Colonic mucosa (tissue), 4 donors: ENCODE measurements around the gene GAR1. TPM values are rescaled to one million over a fixed set of nuclear protein-coding genes. Genes with fewer than 3 reads are reported as not detected.

ENCODE experiments used
- DNase-seq: peaks from one replicate; pipeline ENCODE4 v3.0.0-alpha.2; 2020
- H3K27ac ChIP-seq: fragments of 200-600 bp; one replicate; pipeline ENCODE4 v1.8.0; 2021
- H3K27me3 ChIP-seq: fragments of 200-600 bp; one replicate; pipeline ENCODE4 v1.8.0; 2021
- H3K36me3 ChIP-seq: fragments of 200-600 bp; one replicate; pipeline ENCODE4 v1.8.0; 2021
- H3K4me1 ChIP-seq: fragments of 200-600 bp; one replicate; pipeline ENCODE4 v1.8.0; 2021; ENCODE audit warnings: mild to moderate bottlenecking
- H3K4me3 ChIP-seq: fragments of 200-600 bp; one replicate; pipeline ENCODE4 v1.8.0; 2021
- H3K9ac ChIP-seq, 2 donors: one replicate each; pipeline ENCODE4 v1.7.0; 2013; ENCODE audit warnings: control low read depth in 2 of 2, low read depth in 2 of 2, low read length in 2 of 2
- H3K9me3 ChIP-seq: fragments of 200-600 bp; one replicate; pipeline ENCODE4 v1.8.0; 2021
- intact Hi-C: fragments of 100-400 bp; cut with DNase I; formaldehyde crosslinking; loops from one replicate; pipeline ENCODE4 v1.14.1; 2022
- total RNA-seq, 2 donors: library from RNA; stranded (reverse); fragmentation: NEBNext Ultra II Directional in 1 of 2; extraction: Animal tissue kit (Norgen Biotek cat#: 25700) in 1 of 2; gene quantifications; one replicate each; pipeline ENCODE4 v1.2.1, GENCODE V29; 2021
- TF ChIP-seq, protein P1 (sequence below): fragments of 200-600 bp; IDR thresholded peaks from one replicate; pipeline ENCODE4 v1.8.0; 2022; ENCODE audit warnings: antibody characterized with exemption, mild to moderate bottlenecking
- donor health status: healthy.
- donor health status: DM: no; HTN: no; CAD: no.
- donor health status: DM: no; HTN: no; CAD: no.

GAR1 gene
- total RNA-seq, 2 donors from 2014 or later = 16.8 to 21.0 TPM

DNA sequence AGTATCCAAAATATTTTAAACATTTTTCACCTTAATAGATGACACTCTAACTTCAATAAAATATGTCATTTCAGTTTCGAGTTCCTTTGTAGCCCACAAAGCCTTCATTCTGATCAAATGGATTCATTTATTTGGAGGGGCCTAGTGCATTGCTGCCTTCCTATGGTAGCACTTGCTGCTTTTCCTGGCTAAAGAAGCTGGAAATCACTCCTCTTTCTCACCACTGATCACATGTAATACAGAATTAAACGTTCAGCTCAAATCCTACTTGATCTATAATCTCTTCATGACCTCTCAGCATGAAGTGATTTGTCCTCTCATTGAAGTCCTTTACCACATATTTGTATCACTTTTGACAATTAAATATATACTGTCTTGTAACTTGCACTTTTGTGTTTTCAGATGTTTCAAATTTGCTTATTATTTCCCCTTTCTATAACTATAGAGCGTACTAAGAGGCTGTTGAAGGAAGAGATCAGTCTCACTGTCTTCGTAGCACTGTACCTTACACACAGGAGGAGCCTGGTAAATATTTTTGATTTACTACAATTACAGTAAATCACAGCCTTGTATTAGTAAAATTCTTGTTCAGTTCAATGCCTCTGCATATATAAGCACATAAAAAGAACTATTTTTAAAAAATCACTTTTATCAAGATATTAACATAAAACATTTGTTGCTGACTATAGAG is 14.3 kb upstream of the GAR1 start:
- Histone ChIP-seq H3K9me3 (no peaks in the 10 kb centered on the region), H3K27ac (no peak overlapping the region), H3K36me3 (no peaks in the 10 kb centered on the region), H3K27me3 (no peaks in the 10 kb centered on the region), H3K4me3 (no peak overlapping the region), H3K9ac (no peak overlapping the region), H3K4me1 (no peaks in the 10 kb centered on the region)
- TF ChIP-seq, protein P1, sequence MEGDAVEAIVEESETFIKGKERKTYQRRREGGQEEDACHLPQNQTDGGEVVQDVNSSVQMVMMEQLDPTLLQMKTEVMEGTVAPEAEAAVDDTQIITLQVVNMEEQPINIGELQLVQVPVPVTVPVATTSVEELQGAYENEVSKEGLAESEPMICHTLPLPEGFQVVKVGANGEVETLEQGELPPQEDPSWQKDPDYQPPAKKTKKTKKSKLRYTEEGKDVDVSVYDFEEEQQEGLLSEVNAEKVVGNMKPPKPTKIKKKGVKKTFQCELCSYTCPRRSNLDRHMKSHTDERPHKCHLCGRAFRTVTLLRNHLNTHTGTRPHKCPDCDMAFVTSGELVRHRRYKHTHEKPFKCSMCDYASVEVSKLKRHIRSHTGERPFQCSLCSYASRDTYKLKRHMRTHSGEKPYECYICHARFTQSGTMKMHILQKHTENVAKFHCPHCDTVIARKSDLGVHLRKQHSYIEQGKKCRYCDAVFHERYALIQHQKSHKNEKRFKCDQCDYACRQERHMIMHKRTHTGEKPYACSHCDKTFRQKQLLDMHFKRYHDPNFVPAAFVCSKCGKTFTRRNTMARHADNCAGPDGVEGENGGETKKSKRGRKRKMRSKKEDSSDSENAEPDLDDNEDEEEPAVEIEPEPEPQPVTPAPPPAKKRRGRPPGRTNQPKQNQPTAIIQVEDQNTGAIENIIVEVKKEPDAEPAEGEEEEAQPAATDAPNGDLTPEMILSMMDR = no peak
- intact Hi-C loops = loop anchor here (5.0 kb wide), 1 partner anchor 99 kb away; the partner anchor contains the start of gene CASP6
- no peak for DNase-seq

DNA sequence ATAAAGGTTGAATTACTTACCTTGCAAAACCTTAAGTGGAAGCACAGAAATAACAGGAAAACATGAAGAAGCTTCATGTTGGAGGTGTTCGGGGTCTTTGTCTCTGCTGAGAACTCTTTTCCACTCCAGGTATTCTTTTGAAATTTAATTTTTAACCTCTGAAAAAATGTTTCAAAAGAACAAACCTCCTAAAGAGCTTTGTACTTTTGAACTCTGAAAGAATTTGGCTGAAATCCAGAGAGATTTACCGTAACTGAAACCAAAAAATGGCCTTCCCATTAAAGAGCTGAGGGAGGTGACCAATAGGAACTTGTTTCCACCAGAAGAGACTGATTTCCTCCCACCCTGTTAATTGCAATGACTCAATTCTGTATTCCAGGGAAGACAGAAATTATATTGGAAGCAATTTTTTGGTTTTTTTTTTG is 13.7 kb upstream of the GAR1 start, which contains the start of gene CFI:
Gene CFI (minus strand): TSS at position 105 of the 425 bp plus-strand sequence. CDS start 28 bp downstream, at position 77.
- H3K36me3 ChIP-seq = no peaks in the 10 kb centered on the region
- no peaks in the 10 kb centered on the region for H3K9me3 ChIP-seq
- H3K4me3 ChIP-seq = no peak within 1 kb of the TSS
- no peaks in the 10 kb centered on the region for H3K27me3 ChIP-seq
- intact Hi-C loops = loop anchor here (5.0 kb wide), 1 partner anchor 100 kb away; the partner anchor contains the start of gene CASP6
- TF ChIP-seq, protein P1 = no peak
- no peak for DNase-seq
- H3K4me1 ChIP-seq = no peaks in the 10 kb centered on the region
- H3K9ac ChIP-seq = no peak within 1 kb of the TSS
- H3K27ac ChIP-seq = no peak within 1 kb of the TSS

DNA sequence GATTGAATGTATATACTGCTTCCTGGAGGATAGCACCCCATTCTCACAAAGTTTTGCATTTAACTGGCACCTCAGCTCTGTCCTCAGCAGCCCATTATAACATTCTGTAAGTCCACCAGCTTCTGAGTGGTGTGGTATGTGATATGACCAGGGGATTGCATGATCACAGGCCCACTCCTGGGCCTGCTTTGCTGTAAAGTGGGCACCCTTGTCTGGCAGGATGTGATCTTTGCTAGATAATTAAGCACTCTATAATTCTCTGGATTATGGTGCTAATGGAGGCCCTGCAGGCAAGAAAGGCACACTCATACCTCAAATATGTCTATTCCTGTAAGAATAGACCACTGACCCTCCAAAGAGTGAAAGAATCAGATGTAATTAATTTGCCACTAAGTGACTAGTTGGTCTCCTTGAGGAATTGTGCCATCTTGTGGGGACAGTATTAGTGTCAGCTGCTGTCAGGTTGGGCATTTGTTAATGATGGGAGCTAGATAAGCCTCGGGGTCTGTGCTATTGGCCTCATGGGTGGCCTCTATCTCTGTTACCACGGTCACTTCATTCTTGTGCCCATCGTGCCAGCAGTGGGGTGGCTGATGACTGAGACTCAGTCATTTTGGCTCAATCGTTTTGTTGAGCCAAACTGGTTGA is 11.5 kb upstream of the GAR1 start:
- H3K4me1 ChIP-seq = no peaks in the 10 kb centered on the region
- no peaks in the 10 kb centered on the region for H3K27me3 ChIP-seq
- H3K4me3 ChIP-seq = no peak overlapping the region
- no peak for DNase-seq
- no peaks in the 10 kb centered on the region for H3K36me3 ChIP-seq
- intact Hi-C loops = loop anchor here (5.0 kb wide), 1 partner anchor 102 kb away; the partner anchor contains the start of gene CASP6
- H3K9ac ChIP-seq = no peak overlapping the region
- no peaks in the 10 kb centered on the region for H3K9me3 ChIP-seq
- TF ChIP-seq, protein P1 = peak; percentile 39
- H3K27ac ChIP-seq = no peak overlapping the region

DNA sequence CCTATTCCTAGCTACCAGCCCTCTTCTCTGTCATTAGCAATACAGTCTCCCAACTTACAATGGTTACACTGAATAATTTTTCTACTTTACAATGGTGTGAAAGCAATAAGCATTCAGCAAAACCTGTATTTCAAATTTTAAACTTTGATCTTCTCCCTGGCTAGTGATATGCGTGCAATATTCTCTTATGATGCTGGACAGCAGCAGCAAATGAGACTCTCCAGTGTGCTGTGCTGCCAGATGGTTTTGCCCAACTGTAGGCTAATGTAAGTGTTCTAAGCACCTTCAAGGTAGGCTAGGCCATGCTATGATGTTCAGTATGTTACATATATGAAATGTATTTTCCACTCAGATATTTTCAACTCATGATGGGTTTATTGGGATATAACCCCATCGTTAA is 5.9 kb upstream of the GAR1 start:
- TF ChIP-seq, protein P1 = no peak
- Histone ChIP-seq H3K27me3 (no peaks in the 10 kb centered on the region), H3K36me3 (no peaks in the 10 kb centered on the region), H3K4me3 (no peak overlapping the region), H3K9ac (no peak overlapping the region), H3K9me3 (no peaks in the 10 kb centered on the region), H3K4me1 (no peaks in the 10 kb centered on the region), H3K27ac (no peak overlapping the region)
- DNase-seq = no peak
- intact Hi-C loops = loop anchor here (5.0 to 10.0 kb wide), 2 partner anchors 245 to 382 kb away; partner anchors contain the start of gene MCUB

DNA sequence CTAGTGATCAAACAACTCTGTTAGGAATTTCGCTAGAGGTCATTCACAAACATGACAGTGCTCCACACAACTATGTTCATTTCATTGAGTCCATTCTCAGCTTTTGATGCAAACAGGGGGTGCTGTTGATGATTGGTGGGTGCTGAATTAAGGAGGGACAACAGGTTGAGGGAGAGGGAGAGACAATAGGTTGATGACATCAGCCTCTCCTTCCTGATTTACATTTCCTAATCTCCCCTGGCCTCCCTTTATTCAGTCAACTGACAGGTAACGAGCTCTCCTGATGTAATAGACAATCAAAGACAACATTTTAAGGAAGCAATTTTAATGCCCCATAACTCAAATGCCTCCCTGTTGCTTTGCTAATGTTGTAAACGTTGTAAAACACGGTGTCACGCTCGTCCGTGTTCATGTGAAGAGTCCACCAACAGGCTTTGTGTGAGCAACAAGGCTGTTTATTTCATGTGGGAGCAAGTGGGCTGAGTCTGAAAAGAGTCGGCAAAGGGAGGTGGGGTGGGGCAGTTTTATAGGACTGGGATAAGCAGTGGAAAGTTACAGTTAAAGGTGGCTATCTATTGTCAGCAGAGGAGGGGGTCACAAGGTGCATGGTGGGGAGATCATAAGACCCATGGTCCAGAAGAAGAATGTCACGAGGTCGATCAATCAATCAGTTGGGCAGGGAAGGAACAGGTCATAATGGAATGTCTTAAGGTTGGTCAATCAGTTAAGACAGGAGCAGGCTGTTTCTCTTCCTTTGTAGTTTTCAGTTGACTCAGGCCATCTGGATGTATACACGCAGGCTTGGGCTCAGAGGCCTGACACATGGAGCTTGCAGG is 4.8 kb upstream of the GAR1 start:
- no peak overlapping the region for H3K4me3 ChIP-seq
- intact Hi-C loops = loop anchor here (10.0 kb wide), 1 partner anchor 246 kb away; the partner anchor contains the start of gene MCUB
- DNase-seq = peak; percentile 57
- no peaks in the 10 kb centered on the region for H3K9me3 ChIP-seq
- no peaks in the 10 kb centered on the region for H3K36me3 ChIP-seq
- H3K9ac ChIP-seq = no peak overlapping the region
- H3K27ac ChIP-seq = no peak overlapping the region
- TF ChIP-seq, protein P1 = no peak
- H3K27me3 ChIP-seq = no peaks in the 10 kb centered on the region
- no peaks in the 10 kb centered on the region for H3K4me1 ChIP-seq
